ENCODE data around the gene LZTS2. TPM values are rescaled to one million over a fixed set of nuclear protein-coding genes. Genes with fewer than 3 reads are reported as not detected.
A peak's percentile ranks its signal among the peaks of the same experiment; 100 is the strongest.

LZTS2 gene
- polyA plus RNA-seq, 6 donors from 2014 or later: 2.2 to 21.5 (median 13.2) TPM

DNA sequence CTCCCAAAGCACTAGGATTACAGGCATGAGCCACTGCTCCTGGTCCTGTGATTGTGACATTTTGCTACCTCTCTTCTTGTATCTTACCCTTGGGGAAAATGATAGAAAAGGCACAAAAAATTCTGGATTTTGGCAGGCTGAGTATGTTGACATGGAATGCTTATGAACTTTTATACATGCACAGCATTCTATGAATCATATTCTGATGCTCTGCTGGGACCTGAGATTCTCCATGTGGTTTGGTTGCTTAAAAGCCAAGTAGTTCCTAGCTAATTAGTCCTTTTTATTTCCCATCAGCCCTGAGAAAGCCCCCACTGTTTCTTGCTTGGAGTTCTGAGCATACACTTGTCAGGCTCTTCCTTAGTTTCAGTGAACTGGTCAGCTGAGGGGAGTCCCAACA lies 53.9 kb downstream of the LZTS2 start:
- Mint-ChIP-seq H3K4me3 (no peak overlapping the region), H3K27me3 (peaks cover 21 to 27% (median 22%) of the 10 kb centered on the region in 3 donors), H3K9me3 (peaks cover 0 to 2% (median 0%) of the 10 kb centered on the region in 7 donors), H3K36me3 (peaks cover 0 to 7% of the 10 kb centered on the region in 2 donors), H3K4me1 (peaks cover 11 to 24% (median 15%) of the 10 kb centered on the region in 3 donors), H3K27ac (no peak overlapping the region)
- ATAC-seq (ENCODE audit: low read depth in 2 of 2) (no peak), DNase-seq (no peak)

GRCh38 chr10:101054351-101054750 lies 54.7 kb downstream of the LZTS2 start:
- Mint-ChIP-seq H3K4me1 (peaks cover 11 to 19% (median 12%) of the 10 kb centered on the region in 3 donors), H3K4me3 (no peak overlapping the region), H3K27me3 (peaks cover 13 to 19% (median 14%) of the 10 kb centered on the region in 3 donors), H3K36me3 (peaks cover 0 to 7% of the 10 kb centered on the region in 2 donors), H3K27ac (peak overlapping the region in 1 of 6 donors; percentile 70), H3K9me3 (no peaks in the 10 kb centered on the region)
- ATAC-seq (ENCODE audit: low read depth in 2 of 2): no peak
- DNase-seq: no peak

- peaks cover 9 to 19% (median 12%) of the 10 kb centered on the region in 3 donors for H3K4me1 Mint-ChIP-seq
- no peak for DNase-seq
- H3K27ac Mint-ChIP-seq: no peak overlapping the region
- no peak overlapping the region for H3K4me3 Mint-ChIP-seq
- no peaks in the 10 kb centered on the region for H3K9me3 Mint-ChIP-seq
- ATAC-seq (ENCODE audit: low read depth in 2 of 2): no peak
- H3K36me3 Mint-ChIP-seq: peaks cover 0 to 7% of the 10 kb centered on the region in 2 donors
- peaks cover 13% of the 10 kb centered on the region in 3 donors for H3K27me3 Mint-ChIP-seq
These were observed 55.3 kb downstream of the LZTS2 start for GRCh38 chr10:101054876-101055275.

DNA sequence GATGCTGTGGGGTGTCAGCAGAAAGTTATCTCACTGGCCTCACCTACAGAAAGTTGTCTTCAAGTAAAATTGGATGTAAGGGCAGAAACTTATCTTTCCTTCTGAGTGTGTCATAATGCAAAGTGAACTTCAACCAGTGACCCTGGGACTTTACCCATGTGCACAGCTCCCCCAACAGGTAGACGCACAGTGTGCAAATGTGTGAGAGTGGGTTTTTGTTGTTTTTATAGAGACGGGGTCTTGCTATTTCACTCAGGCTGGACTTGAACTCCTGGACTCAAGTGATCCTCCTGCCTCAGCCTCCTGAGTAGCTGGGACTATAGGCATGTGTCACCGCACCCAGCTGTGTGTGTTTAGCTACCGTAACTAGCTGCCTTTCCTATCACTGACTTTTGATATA lies 55.8 kb downstream of the LZTS2 start:
- H3K4me3 Mint-ChIP-seq: peak overlapping the region in 1 of 8 donors; percentile 18

DNA sequence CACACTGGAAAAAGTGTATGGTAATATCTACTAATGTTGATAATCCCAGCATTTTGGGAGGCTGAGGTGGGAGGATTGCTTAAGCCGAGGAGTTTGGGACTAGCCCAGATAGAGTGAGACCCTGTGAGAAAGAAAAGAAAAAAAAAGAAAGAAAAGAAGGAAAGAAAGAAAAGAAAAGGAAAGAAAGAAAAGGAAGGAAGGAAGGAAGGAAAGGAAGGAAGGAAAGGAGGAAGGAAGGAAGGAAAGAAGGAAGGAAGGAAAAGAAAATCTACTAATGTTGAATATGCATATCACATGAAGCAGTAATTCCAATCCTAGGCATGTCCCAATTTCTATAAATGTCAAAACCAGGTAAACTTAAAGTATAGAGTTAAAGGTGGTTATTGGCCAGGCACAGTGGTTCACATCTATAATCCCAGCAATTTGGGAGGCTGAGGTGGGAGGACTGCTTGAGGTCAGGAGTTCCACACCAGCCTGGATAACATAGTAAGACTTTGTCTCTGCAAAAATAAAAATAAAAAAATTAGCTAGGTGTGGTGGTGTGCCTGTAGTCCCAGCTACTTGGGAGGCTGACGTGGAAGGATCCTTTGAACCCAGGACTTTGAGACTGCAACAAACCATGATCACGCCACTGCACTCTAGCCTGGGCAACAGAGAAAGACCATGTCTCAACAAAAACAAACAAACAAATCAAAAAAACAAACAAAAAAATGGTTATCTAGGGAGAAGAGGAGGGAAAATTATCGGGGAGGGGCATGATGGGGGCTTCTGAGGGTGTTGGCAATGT lies 57.0 kb downstream of the LZTS2 start:
- Mint-ChIP-seq H3K27me3 (no peaks in the 10 kb centered on the region), H3K4me3 (peak overlapping the region in 1 of 8 donors; percentile 14), H3K4me1 (peaks cover 11 to 17% (median 12%) of the 10 kb centered on the region in 3 donors), H3K9me3 (no peaks in the 10 kb centered on the region), H3K36me3 (no peaks in the 10 kb centered on the region), H3K27ac (peak overlapping the region in 1 of 6 donors; percentile 66)
- DNase-seq: no peak
- no peak for ATAC-seq (ENCODE audit: low read depth in 2 of 2)

More for the DNA sequence above, 55.8 kb downstream of the LZTS2 start:
- Mint-ChIP-seq H3K9me3 (no peaks in the 10 kb centered on the region), H3K27me3 (peaks cover 8 to 9% (median 8%) of the 10 kb centered on the region in 3 donors), H3K4me1 (peaks cover 12 to 18% (median 15%) of the 10 kb centered on the region in 3 donors), H3K36me3 (peaks cover 0 to 7% of the 10 kb centered on the region in 2 donors), H3K27ac (no peak overlapping the region)
- DNase-seq (no peak), ATAC-seq (ENCODE audit: low read depth in 2 of 2) (no peak)

Other genes with a start within 250 kb of the LZTS2 start
- 10 to 100 TPM in 3 of 6 donors, 1 to 10 TPM in 3; 5.8 to 17.0 (median 10.7) TPM for gene SLF2, start 86.8 kb upstream of the LZTS2 start, polyA plus RNA-seq (ENCODE audit: low read depth in 6 of 6)
- gene SEMA4G, start 30.3 kb upstream of the LZTS2 start, polyA plus RNA-seq (ENCODE audit: low read depth in 6 of 6): not detected
- gene MRPL43, start 12.3 kb upstream of the LZTS2 start, polyA plus RNA-seq (ENCODE audit: low read depth in 6 of 6): 100 to 1,000 TPM in 4 of 6 donors, 10 to 100 TPM in 2; 74.4 to 125 (median 113) TPM
- 10 to 100 TPM in 2 of 6 donors, 1 to 10 TPM in 3, not detected in 1; 5.5 to 13.3 (median 8.1) TPM for gene TWNK, start 12.3 kb upstream of the LZTS2 start, polyA plus RNA-seq (ENCODE audit: low read depth in 6 of 6)
- under 1 TPM in 2 of 6 donors, not detected in 4; 0.23 to 0.87 TPM for gene PDZD7, start 31.3 kb downstream of the LZTS2 start, polyA plus RNA-seq (ENCODE audit: low read depth in 6 of 6)
- 1 to 10 TPM; 3.5 to 6.4 (median 4.8) TPM for gene SFXN3, start 31.4 kb downstream of the LZTS2 start, polyA plus RNA-seq (ENCODE audit: low read depth in 6 of 6)
- gene KAZALD1, start 62.2 kb downstream of the LZTS2 start, polyA plus RNA-seq (ENCODE audit: low read depth in 6 of 6): not detected
- not detected for gene TLX1, start 131.5 kb downstream of the LZTS2 start, polyA plus RNA-seq (ENCODE audit: low read depth in 6 of 6)
- not detected for gene LBX1, start 229.7 kb downstream of the LZTS2 start, polyA plus RNA-seq (ENCODE audit: low read depth in 6 of 6)